HEK293 (cell line): ENCODE measurements around the gene NFIX.
A peak's percentile ranks its signal among the peaks of the same experiment; 100 is the strongest.

Source experiments
- CTCF ChIA-PET: fragments of 350-600 bp; formaldehyde crosslinking; extraction: SDS; loops from one replicate; lab custom pipeline; 2021; ENCODE audit warnings: antibody characterized with exemption; lab: Yijun Ruan, JAX
- POLR2A ChIA-PET: fragments of 300-600 bp; formaldehyde crosslinking; extraction: SDS; loops from one replicate; lab custom pipeline; 2020; ENCODE audit warnings: antibody characterized with exemption, inconsistent platforms; lab: Yijun Ruan, JAX
- H3K27ac ChIP-seq: fragments of 200-500 bp; sonication (Bioruptor generic); 2 replicates; pipeline ENCODE4 v1.5.1; 2014; ENCODE audit warnings: low read depth, low read length, control low read depth, inconsistent platforms; ENCODE audit errors: extremely low read depth
- H3K36me3 ChIP-seq, 2 experiments: fragments of 200-500 bp in 1 of 2; sonication (Bioruptor generic) in 1 of 2; 1 replicate in 1 of 2; 2 replicates in 1 of 2; pipeline ENCODE4 v1.5.1; 2014 to 2017; ENCODE audit warnings: inconsistent platforms in 2 of 2, low read length in 2 of 2; ENCODE audit not compliant: control insufficient read depth in 2 of 2, insufficient read depth in 1 of 2
- H3K4me1 ChIP-seq: fragments of 200-500 bp; sonication (Bioruptor generic); 2 replicates; pipeline ENCODE4 v1.5.1; 2014; ENCODE audit warnings: mild to moderate bottlenecking, low read length, inconsistent platforms; ENCODE audit not compliant: control insufficient read depth, insufficient read depth
- H3K4me3 ChIP-seq: 2 replicates; pipeline ENCODE4 v1.5.1; 2011; ENCODE audit warnings: low read depth, mild to moderate bottlenecking, control low read depth, low read length, moderate library complexity
- H3K9me3 ChIP-seq: fragments of 200-500 bp; sonication (Bioruptor generic); 2 replicates; pipeline ENCODE4 v1.5.1; 2014; ENCODE audit warnings: low read depth, low read length, inconsistent platforms; ENCODE audit not compliant: control insufficient read depth, insufficient read depth
- BCL6B ChIP-seq: fragments of 450-650 bp; formaldehyde crosslinking; IDR thresholded peaks from 2 replicates; pipeline ENCODE4 v1.5.1; 2017; ENCODE audit warnings: missing biosample characterization, missing genetic modification characterization
- CTCF ChIP-seq: fragments of 450-650 bp; formaldehyde crosslinking; IDR thresholded peaks from 2 replicates; pipeline ENCODE4 v1.5.1; 2016; ENCODE audit warnings: missing biosample characterization, missing genetic modification characterization
- EGR2 ChIP-seq: fragments of 450-650 bp; formaldehyde crosslinking; IDR thresholded peaks from 2 replicates; pipeline ENCODE4 v1.5.1; 2016; ENCODE audit warnings: low read depth, missing biosample characterization, missing genetic modification characterization
- PRDM10 ChIP-seq: fragments of 450-650 bp; formaldehyde crosslinking; IDR thresholded peaks from 2 replicates; pipeline ENCODE4 v1.5.1; 2016; ENCODE audit warnings: missing biosample characterization, missing genetic modification characterization
- REPIN1 ChIP-seq: fragments of 450-650 bp; formaldehyde crosslinking; IDR thresholded peaks from 2 replicates; pipeline ENCODE4 v1.5.1; 2017; ENCODE audit warnings: missing biosample characterization, missing genetic modification characterization, low read depth
- ZBTB26 ChIP-seq: fragments of 450-650 bp; formaldehyde crosslinking; optimal IDR thresholded peaks from 2 replicates; pipeline ENCODE3; 2016; ENCODE audit warnings: missing biosample characterization, mild to moderate bottlenecking, missing genetic modification characterization
- ZFHX2 ChIP-seq: fragments of 450-650 bp; formaldehyde crosslinking; conservative IDR thresholded peaks from 2 replicates; pipeline ENCODE4 v1.5.1; 2016; ENCODE audit warnings: missing biosample characterization, missing genetic modification characterization
- ZNF155 ChIP-seq: fragments of 450-650 bp; formaldehyde crosslinking; IDR thresholded peaks from 2 replicates; pipeline ENCODE4 v1.5.1; 2016; ENCODE audit warnings: missing biosample characterization, missing genetic modification characterization
- ZNF16 ChIP-seq: fragments of 450-650 bp; formaldehyde crosslinking; IDR thresholded peaks from 2 replicates; pipeline ENCODE4 v1.5.1; 2016; ENCODE audit warnings: low read depth, missing biosample characterization, missing genetic modification characterization
- ZNF211 ChIP-seq: fragments of 450-650 bp; formaldehyde crosslinking; IDR thresholded peaks from 2 replicates; pipeline ENCODE4 v1.5.1; 2016; ENCODE audit warnings: low read depth, missing biosample characterization, missing genetic modification characterization
- ZNF223 ChIP-seq: fragments of 450-650 bp; formaldehyde crosslinking; IDR thresholded peaks from 2 replicates; pipeline ENCODE4 v1.5.1; 2016; ENCODE audit warnings: missing biosample characterization, missing genetic modification characterization
- ZNF274 ChIP-seq, 2 experiments: fragments of 200-500 bp in 1 of 2; fragments of 450-650 bp in 1 of 2; sonication (Bioruptor generic) in 1 of 2; formaldehyde crosslinking in 1 of 2; IDR thresholded peaks; 2 replicates each; pipeline versions ENCODE4 v1.5.1 to v1.6.1; 2014 to 2016; ENCODE audit warnings: borderline replicate concordance in 1 of 2, inconsistent platforms in 1 of 2, low read length in 1 of 2, missing biosample characterization in 1 of 2, missing genetic modification characterization in 1 of 2
- ZNF571 ChIP-seq: fragments of 450-650 bp; formaldehyde crosslinking; IDR thresholded peaks from 2 replicates; pipeline ENCODE4 v1.5.0; 2017; ENCODE audit warnings: missing biosample characterization, missing genetic modification characterization
- ZNF600 ChIP-seq: fragments of 450-650 bp; formaldehyde crosslinking; IDR thresholded peaks from 2 replicates; pipeline ENCODE4 v1.5.1; 2016; ENCODE audit warnings: missing biosample characterization, missing genetic modification characterization
- ZNF621 ChIP-seq: fragments of 450-650 bp; formaldehyde crosslinking; IDR thresholded peaks from 2 replicates; pipeline ENCODE4 v1.5.1; 2017; ENCODE audit warnings: missing biosample characterization, missing genetic modification characterization
- ZNF701 ChIP-seq: fragments of 450-650 bp; formaldehyde crosslinking; IDR thresholded peaks from 2 replicates; pipeline ENCODE4 v1.5.1; 2016; ENCODE audit warnings: missing biosample characterization, missing genetic modification characterization
- ZSCAN16 ChIP-seq: fragments of 450-650 bp; formaldehyde crosslinking; IDR thresholded peaks from 2 replicates; pipeline ENCODE4 v1.5.1; 2016; ENCODE audit warnings: missing biosample characterization, missing genetic modification characterization
- ZXDB ChIP-seq: fragments of 450-650 bp; formaldehyde crosslinking; IDR thresholded peaks from 2 replicates; pipeline ENCODE4 v1.5.1; 2016; ENCODE audit warnings: missing biosample characterization, missing genetic modification characterization

NFIX gene

GRCh38 chr19:13036366-13036976, 41.2 kb downstream of the NFIX start (continued):
- no peak for TF ChIP-seq BCL6B (tag by site-specific recombination)
- TF ChIP-seq, all 188 proteins: peak for 63

- Histone ChIP-seq H3K4me1 (peaks cover 21% of the 10 kb centered on the region), H3K9me3 (no peaks in the 10 kb centered on the region), H3K4me3 (no peak overlapping the region), H3K36me3 (no peaks in the 10 kb centered on the region), H3K27ac (peak overlapping the region; percentile 3; the same call in 1 of the 2 replicates)
- ChIA-PET POLR2A (interaction anchor here (0.6 to 1.4 kb wide), 2 partner anchors 14 to 18 kb away, joined by 3 read pairs; no protein-coding TSS in a partner anchor), CTCF (interaction anchor here (1.0 to 3.9 kb wide), 7 partner anchors 8 to 60 kb away, joined by 4 to 23 read pairs (median 4); no protein-coding TSS in a partner anchor)
- TF ChIP-seq ZNF621 (tag by site-specific recombination), result no peak
- TF ChIP-seq ZNF274 (IDR thresholded peaks at IDR 0.05; ENCODE audit: low read length), result no peak
- TF ChIP-seq ZNF274 (tag by site-specific recombination; IDR thresholded peaks at IDR 0.05; ENCODE audit: borderline replicate concordance), result no peak
- TF ChIP-seq ZNF600 (tag by site-specific recombination), result 0 out of 2 replicates have a peak, but pooled peaks have one; percentile 15
Measured at GRCh38 chr19:13037161-13037560, 41.9 kb downstream of the NFIX start.

- H3K9me3 ChIP-seq, result no peaks in the 10 kb centered on the region
- ChIA-PET CTCF (interaction anchor here (1.3 to 3.9 kb wide), 5 partner anchors 13 to 72 kb away, joined by 3 to 23 read pairs (median 4); no protein-coding TSS in a partner anchor), POLR2A (no interaction called here)
- no peak overlapping the region for H3K4me3 ChIP-seq
- no peaks in the 10 kb centered on the region for H3K36me3 ChIP-seq
- H3K27ac ChIP-seq, result no peak overlapping the region
- TF ChIP-seq ZNF223 (tag by site-specific recombination) (no peak), ZNF571 (tag by site-specific recombination) (no peak), EGR2 (tag by site-specific recombination) (peak; percentile 42; the same call in 1 of the 2 replicates), ZFHX2 (tag by site-specific recombination) (peak; percentile 18; the same call in 1 of the 2 replicates), ZNF701 (no peak), ZNF16 (tag by site-specific recombination) (no peak), ZNF155 (no peak)
- H3K4me1 ChIP-seq, result peaks cover 16% of the 10 kb centered on the region
Measured at GRCh38 chr19:13037731-13038130, 42.5 kb downstream of the NFIX start.

- CTCF ChIA-PET, result interaction anchor here (1.4 to 3.9 kb wide), 4 partner anchors 22 to 73 kb away, joined by 3 to 23 read pairs (median 4); no protein-coding TSS in a partner anchor
- POLR2A ChIA-PET, result no interaction called here
- Histone ChIP-seq H3K9me3 (no peaks in the 10 kb centered on the region), H3K27ac (no peak overlapping the region), H3K4me1 (peaks cover 16% of the 10 kb centered on the region), H3K36me3 (no peaks in the 10 kb centered on the region), H3K4me3 (no peak overlapping the region)
- peak; percentile 16; the same call in 1 of the 2 replicates for TF ChIP-seq CTCF (tag by site-specific recombination)
- TF ChIP-seq REPIN1 (tag by site-specific recombination), result no peak
- no peak for TF ChIP-seq ZSCAN16
- TF ChIP-seq ZXDB, result no peak
- TF ChIP-seq ZNF211, result no peak
- no peak for TF ChIP-seq PRDM10 (tag by site-specific recombination)
- TF ChIP-seq ZBTB26, result no peak
Measured at GRCh38 chr19:13038306-13039210, 43.3 kb downstream of the NFIX start.
